HEK293 (cell line): ENCODE measurements around the gene PEX10.

Experiments
- CTCF ChIA-PET: fragments of 350-600 bp; formaldehyde crosslinking; extraction: SDS; loops from one replicate; lab custom pipeline; 2021; ENCODE audit warnings: antibody characterized with exemption; lab: Yijun Ruan, JAX
- POLR2A ChIA-PET: fragments of 300-600 bp; formaldehyde crosslinking; extraction: SDS; loops from one replicate; lab custom pipeline; 2020; ENCODE audit warnings: antibody characterized with exemption, inconsistent platforms; lab: Yijun Ruan, JAX
- H3K27ac ChIP-seq: fragments of 200-500 bp; sonication (Bioruptor generic); 2 replicates; pipeline ENCODE4 v1.5.1; 2014; ENCODE audit warnings: low read depth, low read length, control low read depth, inconsistent platforms; ENCODE audit errors: extremely low read depth
- H3K36me3 ChIP-seq, 2 experiments: fragments of 200-500 bp in 1 of 2; sonication (Bioruptor generic) in 1 of 2; 1 replicate in 1 of 2; 2 replicates in 1 of 2; pipeline ENCODE4 v1.5.1; 2014 to 2017; ENCODE audit warnings: inconsistent platforms in 2 of 2, low read length in 2 of 2; ENCODE audit not compliant: control insufficient read depth in 2 of 2, insufficient read depth in 1 of 2
- H3K4me1 ChIP-seq: fragments of 200-500 bp; sonication (Bioruptor generic); 2 replicates; pipeline ENCODE4 v1.5.1; 2014; ENCODE audit warnings: mild to moderate bottlenecking, low read length, inconsistent platforms; ENCODE audit not compliant: control insufficient read depth, insufficient read depth
- H3K4me3 ChIP-seq: 2 replicates; pipeline ENCODE4 v1.5.1; 2011; ENCODE audit warnings: low read depth, mild to moderate bottlenecking, control low read depth, low read length, moderate library complexity
- H3K9me3 ChIP-seq: fragments of 200-500 bp; sonication (Bioruptor generic); 2 replicates; pipeline ENCODE4 v1.5.1; 2014; ENCODE audit warnings: low read depth, low read length, inconsistent platforms; ENCODE audit not compliant: control insufficient read depth, insufficient read depth
- ELK4 ChIP-seq: IDR thresholded peaks from 2 replicates; pipeline ENCODE4 v1.6.1; 2011; ENCODE audit warnings: mild to moderate bottlenecking, low read depth, low read length, borderline replicate concordance
- GFI1B ChIP-seq: fragments of 450-650 bp; formaldehyde crosslinking; IDR thresholded peaks from 2 replicates; pipeline ENCODE4 v1.5.1; 2016; ENCODE audit warnings: missing biosample characterization, missing genetic modification characterization
- SP2 ChIP-seq: fragments of 450-650 bp; formaldehyde crosslinking; IDR thresholded peaks from 2 replicates; pipeline ENCODE4 v1.5.1; 2016; ENCODE audit warnings: missing biosample characterization, missing genetic modification characterization
- ZNF138 ChIP-seq: fragments of 450-650 bp; formaldehyde crosslinking; IDR thresholded peaks from 2 replicates; pipeline ENCODE4 v1.5.1; 2016; ENCODE audit warnings: missing biosample characterization, missing genetic modification characterization, borderline replicate concordance
- ZNF202 ChIP-seq: fragments of 450-650 bp; formaldehyde crosslinking; IDR thresholded peaks from 2 replicates; pipeline ENCODE4 v1.5.1; 2016; ENCODE audit warnings: missing biosample characterization, missing genetic modification characterization, borderline replicate concordance
- ZNF239 ChIP-seq: fragments of 450-650 bp; formaldehyde crosslinking; IDR thresholded peaks from 2 replicates; pipeline ENCODE4 v1.5.1; 2016; ENCODE audit warnings: missing biosample characterization, missing genetic modification characterization
- ZNF280C ChIP-seq: fragments of 450-650 bp; formaldehyde crosslinking; IDR thresholded peaks from 2 replicates; pipeline ENCODE4 v1.5.1; 2016; ENCODE audit warnings: missing biosample characterization, missing genetic modification characterization
- ZNF366 ChIP-seq: fragments of 450-650 bp; formaldehyde crosslinking; conservative IDR thresholded peaks from 2 replicates; pipeline ENCODE4 v1.5.1; 2016; ENCODE audit warnings: missing biosample characterization, missing genetic modification characterization
- ZNF398 ChIP-seq: fragments of 450-650 bp; formaldehyde crosslinking; IDR thresholded peaks from 2 replicates; pipeline ENCODE4 v1.5.1; 2017; ENCODE audit warnings: missing biosample characterization, missing genetic modification characterization
- ZNF416 ChIP-seq: fragments of 450-650 bp; formaldehyde crosslinking; IDR thresholded peaks from 2 replicates; pipeline ENCODE4 v1.5.1; 2016; ENCODE audit warnings: missing biosample characterization, missing genetic modification characterization
- ZNF473 ChIP-seq: fragments of 450-650 bp; formaldehyde crosslinking; IDR thresholded peaks from 2 replicates; pipeline ENCODE4 v1.5.1; 2017; ENCODE audit warnings: missing biosample characterization, missing genetic modification characterization
- ZNF585B ChIP-seq: fragments of 450-650 bp; formaldehyde crosslinking; IDR thresholded peaks from 2 replicates; pipeline ENCODE4 v1.5.1; 2016; ENCODE audit warnings: missing biosample characterization, missing genetic modification characterization
- ZNF600 ChIP-seq: fragments of 450-650 bp; formaldehyde crosslinking; IDR thresholded peaks from 2 replicates; pipeline ENCODE4 v1.5.1; 2016; ENCODE audit warnings: missing biosample characterization, missing genetic modification characterization
- ZNF624 ChIP-seq: fragments of 450-650 bp; formaldehyde crosslinking; IDR thresholded peaks from 2 replicates; pipeline ENCODE4 v1.5.1; 2017; ENCODE audit warnings: missing biosample characterization, missing genetic modification characterization
- ZNF843 ChIP-seq: fragments of 450-650 bp; formaldehyde crosslinking; IDR thresholded peaks from 2 replicates; pipeline ENCODE4 v1.5.1; 2016; ENCODE audit warnings: missing biosample characterization, missing genetic modification characterization
- ZSCAN18 ChIP-seq: fragments of 450-650 bp; formaldehyde crosslinking; IDR thresholded peaks from 2 replicates; pipeline ENCODE4 v1.5.1; 2016; ENCODE audit warnings: missing biosample characterization, missing genetic modification characterization
- ZSCAN30 ChIP-seq: fragments of 450-650 bp; IDR thresholded peaks from 2 replicates; pipeline ENCODE4 v1.5.1; 2018; ENCODE audit warnings: missing biosample characterization, mild to moderate bottlenecking, missing genetic modification characterization, moderate library complexity

The PEX10 gene

GRCh38 chr1:2381741-2382620 lies 30.4 kb downstream of the PEX10 start (continued):
- TF ChIP-seq ZNF843 (tag by site-specific recombination) (no peak), ZNF585B (tag by site-specific recombination) (no peak)
- TF ChIP-seq, all 188 proteins: peak for 20

GRCh38 chr1:2380816-2381591 lies 31.4 kb downstream of the PEX10 start:
- H3K27ac ChIP-seq = no peak overlapping the region
- no peak overlapping the region for H3K4me3 ChIP-seq
- H3K9me3 ChIP-seq = no peaks in the 10 kb centered on the region
- peaks cover 0 to 10% of the 10 kb centered on the region in 2 experiments; a peak in 1 of 3 replicates for H3K36me3 ChIP-seq
- CTCF ChIA-PET = interaction anchor here (0.6 to 6.0 kb wide), 24 partner anchors 8 to 207 kb away, joined by 3 to 105 read pairs (median 4); partner anchors contain the start of genes FAAP20, MORN1 and RER1
- TF ChIP-seq GFI1B (no peak), ZNF585B (tag by site-specific recombination) (peak; percentile 45), ZNF624 (tag by site-specific recombination) (no peak), ZNF202 (tag by site-specific recombination) (no peak), ZNF366 (tag by site-specific recombination) (no peak), ZNF600 (tag by site-specific recombination) (no peak), SP2 (tag by site-specific recombination) (no peak)
- POLR2A ChIA-PET = interaction anchor here (1.0 to 1.9 kb wide), 5 partner anchors 152 to 191 kb away, joined by 3 to 24 read pairs (median 4); partner anchors contain the start of gene FAAP20
- no peaks in the 10 kb centered on the region for H3K4me1 ChIP-seq

GRCh38 chr1:2379733-2380404 lies 32.5 kb downstream of the PEX10 start:
- Histone ChIP-seq H3K27ac (no peak overlapping the region), H3K9me3 (no peaks in the 10 kb centered on the region), H3K4me1 (no peaks in the 10 kb centered on the region), H3K36me3 (peaks cover 0 to 4% of the 10 kb centered on the region in 2 experiments; a peak in 1 of 3 replicates), H3K4me3 (no peak overlapping the region)
- POLR2A ChIA-PET = interaction anchor here (1.3 kb wide), 2 partner anchors 152 to 154 kb away, joined by 3 to 5 read pairs; no protein-coding TSS in a partner anchor
- TF ChIP-seq ZSCAN30 (tag by site-specific recombination) (no peak), ZNF398 (tag by site-specific recombination) (no peak), ZNF416 (tag by site-specific recombination) (no peak), ZNF138 (tag by site-specific recombination) (no peak), ZNF239 (tag by site-specific recombination) (no peak), ZSCAN18 (no peak), ZNF473 (tag by site-specific recombination) (no peak), ZNF280C (tag by site-specific recombination) (no peak), ELK4 (no peak)
- CTCF ChIA-PET = interaction anchor here (6.0 kb wide), 1 partner anchor 184 kb away, joined by 105 read pairs; the partner anchor contains the start of gene FAAP20
